HepG2 (cell line): ENCODE data around the gene PPM1H. TPM values are rescaled to one million over a fixed set of nuclear protein-coding genes. Genes with fewer than 3 reads are reported as not detected.

Experiments used
- ATAC-seq: fragments of 200-7000 bp; cut with Tn5 transposase; 3 replicates; pipeline ENCODE4 v1.9.1; 2020; ENCODE audit warnings: mild to moderate bottlenecking, moderate library complexity
- BruUV-seq: library from RNA; stranded (reverse); fragments of 400-500 nt; replicated peaks from 2 replicates; lab custom pipeline; 2021; lab: Mats Ljungman, UMichigan
- CTCF ChIA-PET: fragments of 300-600 bp; formaldehyde crosslinking; extraction: SDS; loops from one replicate; lab custom pipeline; 2021; ENCODE audit warnings: low total read pairs, inconsistent platforms, low intra/inter-chr PET ratio; lab: Yijun Ruan, JAX
- POLR2A ChIA-PET: fragments of 350-600 bp; sonication (Branson Sonifier 250); formaldehyde crosslinking; loops from one replicate; lab custom pipeline; 2020; ENCODE audit warnings: antibody characterized with exemption, inconsistent platforms; lab: Yijun Ruan, JAX
- DNase-seq: peaks from one replicate; pipeline ENCODE4 v3.0.0-alpha.2; 2015; ENCODE audit warnings: low spot score
- FAIRE-seq: peaks from 3 replicates; lab custom pipeline; 2011; peaks lifted over from hg19 to GRCh38; lab: Jason Lieb, UNC
- H2AFZ ChIP-seq: one replicate; pipeline ENCODE4 v1.6.1; 2011; ENCODE audit warnings: low read length, inconsistent platforms
- H3K27ac ChIP-seq: fragments of 300-600 bp; 3 replicates; pipeline ENCODE4 v1.8.0; 2011; ENCODE audit warnings: mixed run types, mild to moderate bottlenecking, mixed read lengths, low read length, inconsistent platforms; ENCODE audit not compliant: insufficient read depth; ENCODE audit errors: extremely low read length
- H3K27me3 ChIP-seq, 2 experiments: fragments of 200-600 bp in 1 of 2; 2 replicates in 1 of 2; 3 replicates in 1 of 2; pipeline versions ENCODE4 v1.6.0 to v1.8.0; 2011; ENCODE audit warnings: low read length in 2 of 2, mild to moderate bottlenecking in 2 of 2, moderate library complexity in 2 of 2, inconsistent platforms in 1 of 2; ENCODE audit not compliant: insufficient read depth in 2 of 2, control insufficient read depth in 1 of 2
- H3K36me3 ChIP-seq, 2 experiments: fragments of 200-600 bp in 1 of 2; replicated peaks in 1 of 2; 2 replicates in 1 of 2; 3 replicates in 1 of 2; pipeline versions ENCODE4 v1.5.1 to v1.8.0; 2011; ENCODE audit warnings: low read length in 2 of 2, inconsistent platforms in 1 of 2; ENCODE audit not compliant: insufficient read depth in 2 of 2, control insufficient read depth in 1 of 2
- H3K4me1 ChIP-seq: 2 replicates; pipeline ENCODE4 v1.5.1; 2012; ENCODE audit warnings: low read length, inconsistent platforms; ENCODE audit not compliant: insufficient read depth
- H3K4me2 ChIP-seq: 2 replicates; pipeline ENCODE4 v1.6.0; 2011; ENCODE audit warnings: low read depth, low read length, inconsistent platforms
- H3K4me3 ChIP-seq, 3 experiments: fragments of 200-600 bp in 1 of 3; sonication (generic), shearing (Covaris generic) in 1 of 3; replicated peaks in 1 of 3; 2 replicates each; pipeline ENCODE4 v1.5.1; 2011 to 2016; ENCODE audit warnings: low read length in 3 of 3, inconsistent platforms in 2 of 3, low read depth in 2 of 3, mild to moderate bottlenecking in 2 of 3, control low read depth in 1 of 3, mixed read lengths in 1 of 3; ENCODE audit not compliant: insufficient read depth in 1 of 3
- H3K79me2 ChIP-seq: one replicate; pipeline ENCODE4 v1.6.1; 2011; ENCODE audit warnings: low read length, inconsistent platforms; ENCODE audit not compliant: insufficient read depth
- H3K9ac ChIP-seq: 2 replicates; pipeline ENCODE4 v1.6.0; 2011; ENCODE audit warnings: mild to moderate bottlenecking, low read depth, low read length, inconsistent platforms; ENCODE audit not compliant: insufficient read depth
- H3K9me3 ChIP-seq: 2 replicates; pipeline ENCODE4 v1.5.1; 2012; ENCODE audit warnings: mild to moderate bottlenecking, low read length
- H4K20me1 ChIP-seq: 2 replicates; pipeline ENCODE4 v1.6.0; 2011; ENCODE audit warnings: inconsistent platforms, mild to moderate bottlenecking, low read length, moderate library complexity; ENCODE audit not compliant: insufficient read depth
- FOXP1 ChIP-seq, 2 experiments: fragments of 450-650 bp in 1 of 2; IDR thresholded peaks; 2 replicates each; pipeline ENCODE4 v1.6.1; 2017 to 2018; ENCODE audit warnings: antibody characterized with exemption in 1 of 2
- GTF3A ChIP-seq: sonication (generic); formaldehyde crosslinking; conservative IDR thresholded peaks from 2 replicates; pipeline ENCODE4 v1.4.0; 2020; ENCODE audit warnings: mild to moderate bottlenecking, missing genetic modification reagents
- POLR2AphosphoS5 ChIP-seq: IDR thresholded peaks from 2 replicates; pipeline ENCODE4 v1.6.1; 2012; ENCODE audit warnings: low read depth, low read length
- RCOR2 ChIP-seq: IDR thresholded peaks from 2 replicates; pipeline ENCODE4 v1.6.1; 2016; ENCODE audit warnings: missing biosample characterization, missing genetic modification reagents
- SALL2 ChIP-seq: sonication (generic); formaldehyde crosslinking; IDR thresholded peaks from 2 replicates; pipeline ENCODE4 v1.8.1; 2023; ENCODE audit warnings: mild to moderate bottlenecking, missing genetic modification reagents, inconsistent platforms
- ZBTB10 ChIP-seq: sonication (generic); formaldehyde crosslinking; IDR thresholded peaks from 2 replicates; pipeline ENCODE4 v1.4.0; 2020; ENCODE audit warnings: missing genetic modification reagents, borderline replicate concordance
- ZFP62 ChIP-seq: sonication (generic); formaldehyde crosslinking; IDR thresholded peaks from 2 replicates; pipeline ENCODE4 v1.4.0; 2020; ENCODE audit warnings: missing genetic modification reagents
- ZZZ3 ChIP-seq: sonication (generic); formaldehyde crosslinking; IDR thresholded peaks from 2 replicates; pipeline ENCODE4 v1.4.0; 2020; ENCODE audit warnings: missing genetic modification reagents, mild to moderate bottlenecking, borderline replicate concordance
- WGBS: methylation state at CpG from one replicate; pipeline ENCODE4 v1.1.6; 2017; ENCODE audit warnings: low lambda C conversion rate; 5-methylcytosine and 5-hydroxymethylcytosine counted together
- in situ Hi-C: cut with HindIII; loops from 2 replicates; pipeline ENCODE4 v1.10.0; 2017; ENCODE audit warnings: low pct_unique_long_range_greater_than_20kb; ENCODE audit not compliant: extremely low pct_ligation_motif_present
- intact Hi-C: fragments of 100-400 bp; cut with micrococcal nuclease; formaldehyde crosslinking; loops from one replicate; pipeline ENCODE4 v1.10.0; 2022; ENCODE audit not compliant: unreplicated experiment
- polyA plus RNA-seq, 8 experiments: library from polyadenylated mRNA; depleted of rRNA in 3 of 8; stranded (reverse) in 7 of 8; unstranded in 1 of 8; fragments of >200 nt; fragmentation: Illumina TruSeq in 4 of 8; extraction: Trizol in 4 of 8; gene quantifications; 2 replicates each; pipeline versions ENCODE4 v1.2.1 to v1.2.3, GENCODE V29; 2011 to 2016; ENCODE audit warnings: low read depth in 4 of 8, missing spikeins in 1 of 8, mixed read lengths in 1 of 8; ENCODE audit not compliant: insufficient read depth in 1 of 8
- total RNA-seq, 5 experiments: library from RNA; depleted of rRNA; stranded (reverse); fragments of >200 nt; fragmentation: Illumina TruSeq; extraction: Trizol; gene quantifications; 2 replicates each; pipeline ENCODE4 v1.2.3, GENCODE V29; 2016; ENCODE audit warnings: low read depth in 1 of 5

The PPM1H gene
- total and polyA plus RNA-seq, 2 of the 13 experiments (the other 11 are each of a cell fraction or from before 2014, with no cell fraction given): 29.1 to 38.1 TPM

- H3K79me2 ChIP-seq: peaks cover 24% of the 10 kb centered on the region
- peaks cover 7 to 51% of the 10 kb centered on the region in 2 experiments for H3K36me3 ChIP-seq
- H3K4me2 ChIP-seq: no peak overlapping the region
- BruUV-seq: no TSS peak
- no peak overlapping the region for H3K4me3 ChIP-seq
- no peak for FAIRE-seq
- in situ Hi-C loops (no loop called here), intact Hi-C loops (no loop called here)
- no peaks in the 10 kb centered on the region for H3K4me1 ChIP-seq
- no peak overlapping the region for H2AFZ ChIP-seq
- no peak for DNase-seq
- ChIA-PET POLR2A (no interaction called here), CTCF (no interaction called here)
- WGBS: 96% methylated on average over 4 of the region's 4 CpGs
- peak; percentile 71 for ATAC-seq
- H4K20me1 ChIP-seq: no peaks in the 10 kb centered on the region
- no peak overlapping the region for H3K27ac ChIP-seq
- no peak for TF ChIP-seq POLR2AphosphoS5
- no peak for TF ChIP-seq RCOR2 (CRISPR knock-in tag)
- TF ChIP-seq GTF3A (CRISPR knock-in tag): no peak
- no peak for TF ChIP-seq ZZZ3 (CRISPR knock-in tag)
- H3K9me3 ChIP-seq: no peaks in the 10 kb centered on the region
- H3K27me3 ChIP-seq: no peaks in the 10 kb centered on the region
- no peak overlapping the region for H3K9ac ChIP-seq
Observed at GRCh38 chr12:62808166-62808879, 126.6 kb downstream of the PPM1H start.

GRCh38 chr12:62806893-62807292, 128.1 kb downstream of the PPM1H start:
- intact Hi-C loops: no loop called here
- in situ Hi-C loops: no loop called here
- Histone ChIP-seq H3K27me3 (no peaks in the 10 kb centered on the region), H3K4me1 (no peaks in the 10 kb centered on the region), H2AFZ (no peak overlapping the region), H3K79me2 (peaks cover 24% of the 10 kb centered on the region), H3K4me3 (no peak overlapping the region), H4K20me1 (no peaks in the 10 kb centered on the region), H3K9ac (no peak overlapping the region), H3K36me3 (peaks cover 5 to 53% of the 10 kb centered on the region in 2 experiments; a peak in 4 of 5 replicates), H3K4me2 (no peak overlapping the region), H3K27ac (no peak overlapping the region), H3K9me3 (no peaks in the 10 kb centered on the region)
- no peak for ATAC-seq
- DNase-seq: no peak
- no peak for FAIRE-seq
- BruUV-seq: no TSS peak
- TF ChIP-seq ZBTB10 (CRISPR knock-in tag) (no peak), ZFP62 (CRISPR knock-in tag) (no peak), SALL2 (CRISPR knock-in tag) (no peak), FOXP1 (IDR thresholded peaks at IDR 0.05) (no peak), FOXP1 (CRISPR knock-in tag; IDR thresholded peaks at IDR 0.05) (no peak)
- ChIA-PET CTCF (no interaction called here), POLR2A (no interaction called here)
- WGBS: 98% methylated on average over 2 of the region's 2 CpGs
